ENCODE data around the gene CCDC73.
A peak's percentile ranks its signal among the peaks of the same experiment; 100 is the strongest.
"Not testable (repeated sequence)": the region's sequence is repeated elsewhere in the genome, so short reads cannot be mapped to it uniquely, and the experiment has no call there.

The CCDC73 gene

DNA sequence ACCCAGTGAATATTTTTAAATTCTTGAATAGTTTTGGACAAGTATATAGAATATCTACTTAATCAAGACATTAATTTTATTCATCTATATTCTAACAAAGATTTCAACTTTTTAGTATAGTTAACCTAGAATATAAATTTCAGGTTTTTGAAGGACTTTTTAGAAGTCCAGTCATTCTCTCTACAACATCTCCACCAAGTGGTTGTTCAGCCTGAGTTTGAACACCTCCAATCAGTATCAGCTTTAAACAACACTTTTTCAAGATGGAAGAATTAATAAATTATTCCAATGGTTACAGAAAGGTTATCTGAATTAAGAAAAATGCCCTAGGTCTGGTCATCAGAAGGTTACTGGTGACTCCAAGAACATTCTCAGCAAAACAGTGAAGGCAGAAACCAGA is 179.0 kb downstream of the CCDC73 start:
- H3K27ac ChIP-seq (ENCODE audit: low read length) = no peak overlapping the region
- no peaks in the 10 kb centered on the region for H3K36me3 ChIP-seq (ENCODE audit: control insufficient read depth in 1 of 2, insufficient read depth in 2 of 2, low read length in 2 of 2)
- no peaks in the 10 kb centered on the region for H3K4me1 ChIP-seq (ENCODE audit: control insufficient read depth in 1 of 2, insufficient read depth in 2 of 2, low read length in 2 of 2)
- H3K4me3 ChIP-seq (ENCODE audit: low read depth in 1 of 2, low read length in 2 of 2) = no peak overlapping the region
- no peaks in the 10 kb centered on the region for H3K27me3 ChIP-seq (ENCODE audit: low read depth, low read length)
- H3K9me3 ChIP-seq (ENCODE audit: control insufficient read depth in 1 of 2, low read length in 2 of 2) = no peaks in the 10 kb centered on the region

DNA sequence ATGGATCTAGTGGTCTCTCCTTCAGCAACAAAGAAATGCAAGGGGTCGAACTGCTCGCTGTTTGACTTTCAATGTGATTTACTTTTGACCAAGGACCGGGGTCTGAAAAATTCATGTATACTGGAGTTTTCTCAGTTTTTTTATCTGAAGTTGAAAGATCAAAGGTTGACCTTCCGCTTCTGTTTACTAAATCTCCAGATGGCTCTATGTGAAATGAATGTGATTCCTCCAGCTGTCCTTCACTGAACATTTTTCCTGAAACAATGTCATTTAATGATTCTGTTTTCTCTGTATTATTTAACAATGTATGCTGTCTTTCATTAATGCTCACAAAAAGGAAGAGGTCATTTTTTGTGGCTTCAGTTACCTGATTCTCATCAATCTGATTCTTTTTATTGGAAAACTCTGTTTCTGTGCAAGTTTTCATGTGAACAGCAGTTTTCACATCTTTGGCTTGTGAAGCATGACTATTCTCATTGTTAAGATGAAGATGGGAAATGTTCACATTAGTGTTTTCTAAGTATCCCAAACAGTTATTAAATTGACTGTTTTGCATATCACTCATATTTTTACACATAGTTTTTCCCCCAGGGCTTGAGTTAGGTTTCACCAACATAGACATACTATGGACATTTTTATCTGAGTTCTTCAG is 180.8 kb downstream of the CCDC73 start:
- H3K36me3 ChIP-seq (ENCODE audit: control insufficient read depth in 1 of 2, insufficient read depth in 2 of 2, low read length in 2 of 2) = no peaks in the 10 kb centered on the region
- H3K9me3 ChIP-seq (ENCODE audit: control insufficient read depth in 1 of 2, low read length in 2 of 2) = no peaks in the 10 kb centered on the region
- H3K4me3 ChIP-seq (ENCODE audit: low read depth in 1 of 2, low read length in 2 of 2) = no peak overlapping the region
- no peak overlapping the region for H3K27ac ChIP-seq (ENCODE audit: low read length)
- no peaks in the 10 kb centered on the region for H3K4me1 ChIP-seq (ENCODE audit: control insufficient read depth in 1 of 2, insufficient read depth in 2 of 2, low read length in 2 of 2)
- no peaks in the 10 kb centered on the region for H3K27me3 ChIP-seq (ENCODE audit: low read depth, low read length)

- Histone ChIP-seq H3K4me3 (ENCODE audit: low read depth in 1 of 2, low read length in 2 of 2) (no peak overlapping the region), H3K27me3 (ENCODE audit: low read depth, low read length) (no peaks in the 10 kb centered on the region), H3K27ac (ENCODE audit: low read length) (no peak overlapping the region), H3K9me3 (ENCODE audit: control insufficient read depth in 1 of 2, low read length in 2 of 2) (no peaks in the 10 kb centered on the region), H3K4me1 (ENCODE audit: control insufficient read depth in 1 of 2, insufficient read depth in 2 of 2, low read length in 2 of 2) (no peaks in the 10 kb centered on the region), H3K36me3 (ENCODE audit: control insufficient read depth in 1 of 2, insufficient read depth in 2 of 2, low read length in 2 of 2) (no peaks in the 10 kb centered on the region)
These were observed 183.6 kb downstream of the CCDC73 start for GRCh38 chr11:32610797-32611352.

- not testable (repeated sequence) for H3K9me3 ChIP-seq (ENCODE audit: control insufficient read depth in 1 of 2, low read length in 2 of 2); H3K4me1 ChIP-seq (ENCODE audit: control insufficient read depth in 1 of 2, insufficient read depth in 2 of 2, low read length in 2 of 2); H3K27me3 ChIP-seq (ENCODE audit: low read depth, low read length); H3K36me3 ChIP-seq (ENCODE audit: control insufficient read depth in 1 of 2, insufficient read depth in 2 of 2, low read length in 2 of 2); H3K27ac ChIP-seq (ENCODE audit: low read length); H3K4me3 ChIP-seq (ENCODE audit: low read depth in 1 of 2, low read length in 2 of 2)
These were observed 185.6 kb downstream of the CCDC73 start for GRCh38 chr11:32608826-32609225.

- no peaks in the 10 kb centered on the region for H3K27me3 ChIP-seq (ENCODE audit: low read depth, low read length)
- peaks cover 11 to 15% of the 10 kb centered on the region in 2 donors for H3K36me3 ChIP-seq (ENCODE audit: control insufficient read depth in 1 of 2, insufficient read depth in 2 of 2, low read length in 2 of 2)
- no peaks in the 10 kb centered on the region for H3K9me3 ChIP-seq (ENCODE audit: control insufficient read depth in 1 of 2, low read length in 2 of 2)
- peaks cover 0 to 4% of the 10 kb centered on the region in 2 donors for H3K4me1 ChIP-seq (ENCODE audit: control insufficient read depth in 1 of 2, insufficient read depth in 2 of 2, low read length in 2 of 2)
- no peak overlapping the region for H3K4me3 ChIP-seq (ENCODE audit: low read depth in 1 of 2, low read length in 2 of 2)
- no peak overlapping the region for H3K27ac ChIP-seq (ENCODE audit: low read length)
These were observed 188.2 kb downstream of the CCDC73 start for GRCh38 chr11:32606220-32606619.

GRCh38 chr11:32602657-32603415 is 191.6 kb downstream of the CCDC73 start:
- Histone ChIP-seq H3K4me1 (ENCODE audit: control insufficient read depth in 1 of 2, insufficient read depth in 2 of 2, low read length in 2 of 2) (peaks cover 0 to 4% of the 10 kb centered on the region in 2 donors), H3K36me3 (ENCODE audit: control insufficient read depth in 1 of 2, insufficient read depth in 2 of 2, low read length in 2 of 2) (peaks cover 22 to 26% of the 10 kb centered on the region in 2 donors), H3K27ac (ENCODE audit: low read length) (no peak overlapping the region), H3K4me3 (ENCODE audit: low read depth in 1 of 2, low read length in 2 of 2) (no peak overlapping the region), H3K9me3 (ENCODE audit: control insufficient read depth in 1 of 2, low read length in 2 of 2) (no peaks in the 10 kb centered on the region), H3K27me3 (ENCODE audit: low read depth, low read length) (no peaks in the 10 kb centered on the region)

DNA sequence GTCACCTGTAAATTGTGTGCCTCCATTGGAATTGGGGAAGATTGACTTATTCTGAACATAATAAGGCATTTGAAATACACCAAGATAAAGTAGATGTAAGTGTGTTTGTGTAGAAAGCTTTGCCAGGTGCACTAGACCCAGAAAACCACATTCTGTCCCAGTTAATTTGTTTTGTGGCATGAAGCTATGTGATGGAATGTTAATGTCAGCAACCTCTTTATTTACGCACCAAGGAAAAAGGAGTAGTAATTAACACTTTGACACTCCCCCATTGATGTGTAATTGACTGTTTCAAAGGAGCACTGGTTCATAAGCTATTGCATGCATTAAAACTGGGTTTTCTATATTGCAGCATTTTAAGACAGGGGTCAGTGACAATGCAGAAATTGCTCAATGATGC is 196.5 kb downstream of the CCDC73 start:
- Histone ChIP-seq H3K27me3 (ENCODE audit: low read depth, low read length) (no peaks in the 10 kb centered on the region), H3K4me1 (ENCODE audit: control insufficient read depth in 1 of 2, insufficient read depth in 2 of 2, low read length in 2 of 2) (peaks cover 0 to 3% of the 10 kb centered on the region in 2 donors), H3K36me3 (ENCODE audit: control insufficient read depth in 1 of 2, insufficient read depth in 2 of 2, low read length in 2 of 2) (peaks cover 46 to 55% of the 10 kb centered on the region in 2 donors), H3K27ac (ENCODE audit: low read length) (no peak overlapping the region), H3K4me3 (ENCODE audit: low read depth in 1 of 2, low read length in 2 of 2) (no peak overlapping the region), H3K9me3 (ENCODE audit: control insufficient read depth in 1 of 2, low read length in 2 of 2) (no peaks in the 10 kb centered on the region)

DNA sequence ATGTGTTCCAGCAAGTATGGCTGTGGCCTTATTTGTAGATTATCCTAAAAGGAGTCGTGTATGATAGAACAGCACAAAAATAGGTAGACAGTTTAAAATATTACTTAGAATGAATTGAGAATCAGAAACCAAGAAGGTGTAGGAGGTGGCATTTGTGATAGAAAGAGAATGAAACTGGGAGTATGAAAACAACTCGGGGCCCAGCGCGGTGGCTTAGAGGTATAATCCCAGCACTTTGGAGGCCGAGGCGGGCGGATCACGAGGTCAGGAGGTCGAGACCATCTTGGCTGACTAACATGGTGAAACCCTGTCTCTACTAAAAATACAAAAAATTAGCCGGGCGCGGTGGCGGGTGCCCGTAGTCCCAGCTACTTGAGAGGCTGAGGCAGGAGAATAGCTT is 198.3 kb downstream of the CCDC73 start:
- H3K4me3 ChIP-seq (ENCODE audit: low read depth in 1 of 2, low read length in 2 of 2); H3K27ac ChIP-seq (ENCODE audit: low read length); H3K27me3 ChIP-seq (ENCODE audit: low read depth, low read length); H3K9me3 ChIP-seq (ENCODE audit: control insufficient read depth in 1 of 2, low read length in 2 of 2); H3K4me1 ChIP-seq (ENCODE audit: control insufficient read depth in 1 of 2, insufficient read depth in 2 of 2, low read length in 2 of 2): not testable (repeated sequence)
- H3K36me3 ChIP-seq (ENCODE audit: control insufficient read depth in 1 of 2, insufficient read depth in 2 of 2, low read length in 2 of 2) = peaks cover 58 to 64% of the 10 kb centered on the region in 2 donors

- no peaks in the 10 kb centered on the region for H3K4me1 ChIP-seq (ENCODE audit: control insufficient read depth in 1 of 2, insufficient read depth in 2 of 2, low read length in 2 of 2)
- H3K27ac ChIP-seq (ENCODE audit: low read length) = no peak overlapping the region
- no peaks in the 10 kb centered on the region for H3K9me3 ChIP-seq (ENCODE audit: control insufficient read depth in 1 of 2, low read length in 2 of 2)
- peaks cover 63 to 66% of the 10 kb centered on the region in 2 donors for H3K36me3 ChIP-seq (ENCODE audit: control insufficient read depth in 1 of 2, insufficient read depth in 2 of 2, low read length in 2 of 2)
- no peak overlapping the region for H3K4me3 ChIP-seq (ENCODE audit: low read depth in 1 of 2, low read length in 2 of 2)
- no peaks in the 10 kb centered on the region for H3K27me3 ChIP-seq (ENCODE audit: low read depth, low read length)
These were observed 200.2 kb downstream of the CCDC73 start for GRCh38 chr11:32594272-32594671.

- H3K27me3 ChIP-seq (ENCODE audit: low read depth, low read length) = no peaks in the 10 kb centered on the region
- H3K4me1 ChIP-seq (ENCODE audit: control insufficient read depth in 1 of 2, insufficient read depth in 2 of 2, low read length in 2 of 2) = peaks cover 12 to 13% of the 10 kb centered on the region in 2 donors
- no peak overlapping the region for H3K4me3 ChIP-seq (ENCODE audit: low read depth in 1 of 2, low read length in 2 of 2)
- no peaks in the 10 kb centered on the region for H3K9me3 ChIP-seq (ENCODE audit: control insufficient read depth in 1 of 2, low read length in 2 of 2)
- peaks cover 22 to 26% of the 10 kb centered on the region in 2 donors for H3K36me3 ChIP-seq (ENCODE audit: control insufficient read depth in 1 of 2, insufficient read depth in 2 of 2, low read length in 2 of 2)
- H3K27ac ChIP-seq (ENCODE audit: low read length) = no peak overlapping the region
These were observed 207.8 kb downstream of the CCDC73 start for GRCh38 chr11:32586576-32587190.

DNA sequence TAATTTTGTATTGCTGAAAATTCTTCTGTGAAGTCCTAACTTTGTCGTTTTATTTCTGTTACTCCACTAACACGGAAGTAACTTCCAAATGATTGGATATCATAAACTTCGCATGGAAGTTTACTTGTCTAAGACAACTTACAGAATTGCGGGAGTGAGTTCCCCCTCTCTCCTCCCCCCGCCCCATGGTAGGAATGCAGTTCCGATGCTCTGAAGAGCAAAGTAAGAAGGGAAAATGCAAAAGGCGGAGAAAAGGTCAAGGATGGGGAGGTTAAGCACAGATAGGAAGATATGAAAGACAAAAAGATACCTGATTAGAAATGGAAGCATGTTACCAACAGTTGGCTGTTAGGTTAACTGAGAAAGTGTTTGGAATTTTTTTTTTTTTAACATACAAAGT is 209.5 kb downstream of the CCDC73 start:
- Histone ChIP-seq H3K36me3 (ENCODE audit: control insufficient read depth in 1 of 2, insufficient read depth in 2 of 2, low read length in 2 of 2) (peaks cover 12 to 15% of the 10 kb centered on the region in 2 donors), H3K9me3 (ENCODE audit: control insufficient read depth in 1 of 2, low read length in 2 of 2) (no peaks in the 10 kb centered on the region), H3K27me3 (ENCODE audit: low read depth, low read length) (no peaks in the 10 kb centered on the region), H3K4me1 (ENCODE audit: control insufficient read depth in 1 of 2, insufficient read depth in 2 of 2, low read length in 2 of 2) (peaks cover 12 to 13% of the 10 kb centered on the region in 2 donors), H3K27ac (ENCODE audit: low read length) (no peak overlapping the region), H3K4me3 (ENCODE audit: low read depth in 1 of 2, low read length in 2 of 2) (peak overlapping the region; percentile 71 to 97)

All from muscle layer of duodenum (tissue), 2 donors.